CD4-positive, alpha-beta T cell (primary cell): Measurements from ENCODE around the gene ANO9. TPM values are rescaled to one million over a fixed set of nuclear protein-coding genes. Genes with fewer than 3 reads are reported as not detected.

Experiments
- ATAC-seq: fragments of 200-7000 bp; cut with Tn5 transposase; one replicate; pipeline ENCODE4 v1.10.0; 2022; ENCODE audit warnings: mild to moderate bottlenecking; ENCODE audit not compliant: poor library complexity
- CTCF ChIA-PET: fragments of 350-600 bp; sonication (Branson Sonifier 250); formaldehyde crosslinking; loops from one replicate; lab custom pipeline; 2021; ENCODE audit warnings: antibody characterized with exemption, inconsistent platforms; lab: Charles Lee
- POLR2A ChIA-PET: fragments of 350-600 bp; sonication (Branson Sonifier 250); formaldehyde crosslinking; loops from one replicate; lab custom pipeline; 2021; ENCODE audit warnings: antibody characterized with exemption, inconsistent platforms; lab: Charles Lee
- DNase-seq, 14 experiments: peaks; one replicate each; pipeline ENCODE4 v3.0.0-alpha.2; 2013 to 2020; ENCODE audit warnings: mixed read lengths in 2 of 14
- H3K27ac ChIP-seq, 2 donors: one replicate each; pipeline versions ENCODE4 v1.5.1 to v1.7.0; 2013; ENCODE audit warnings: low read length in 2 of 2, low read depth in 1 of 2, mild to moderate bottlenecking in 1 of 2
- H3K27me3 ChIP-seq, 2 experiments: 1 replicate in 1 of 2; 2 replicates in 1 of 2; pipeline versions ENCODE4 v1.6.1 to v1.7.0; 2013; ENCODE audit warnings: low read length in 2 of 2, control low read depth in 1 of 2, mild to moderate bottlenecking in 1 of 2, moderate library complexity in 1 of 2; ENCODE audit not compliant: insufficient read depth in 2 of 2, control insufficient read depth in 1 of 2
- H3K36me3 ChIP-seq: one replicate; pipeline ENCODE4 v1.6.1; 2013; ENCODE audit warnings: low read length, control low read depth; ENCODE audit not compliant: insufficient read depth
- H3K4me1 ChIP-seq: one replicate; pipeline ENCODE4 v1.6.1; 2013; ENCODE audit warnings: low read length, control low read depth; ENCODE audit not compliant: insufficient read depth
- H3K4me3 ChIP-seq: one replicate; pipeline ENCODE4 v1.5.1; 2013; ENCODE audit warnings: mild to moderate bottlenecking, low read length, moderate library complexity
- H3K9me3 ChIP-seq, 2 experiments: 1 replicate in 1 of 2; 2 replicates in 1 of 2; pipeline versions ENCODE4 v1.6.1 to v1.7.0; 2013; ENCODE audit warnings: low read length in 2 of 2, mild to moderate bottlenecking in 2 of 2, control low read depth in 1 of 2, moderate library complexity in 1 of 2; ENCODE audit not compliant: control insufficient read depth in 1 of 2, insufficient read depth in 1 of 2
- H3K27ac Mint-ChIP-seq: one replicate; pipeline ENCODE4 v1.8.0; 2020; ENCODE audit warnings: mixed read lengths
- H3K27me3 Mint-ChIP-seq: one replicate; pipeline ENCODE4 v1.8.0; 2021; ENCODE audit warnings: mixed read lengths
- H3K36me3 Mint-ChIP-seq: one replicate; pipeline ENCODE4 v1.8.0; 2021; ENCODE audit warnings: low read depth, mixed read lengths
- H3K4me1 Mint-ChIP-seq: one replicate; pipeline ENCODE4 v1.8.0; 2021; ENCODE audit warnings: low read depth, mixed read lengths
- H3K4me3 Mint-ChIP-seq: one replicate; pipeline ENCODE4 v1.8.0; 2020; ENCODE audit warnings: mild to moderate bottlenecking, mixed read lengths
- H3K9me3 Mint-ChIP-seq: one replicate; pipeline ENCODE4 v1.8.0; 2020; ENCODE audit warnings: mixed read lengths
- intact Hi-C, 2 experiments: fragments of 100-400 bp; cut with DNase I in 1 of 2; cut with micrococcal nuclease in 1 of 2; formaldehyde crosslinking; loops; one replicate each; pipeline versions ENCODE4 v1.15.1 to v1.9.0; 2023 to 2025; cut with DNase I, micrococcal nuclease
- total RNA-seq, 174 experiments: library from RNA in 2 of 174; stranded (reverse) in 2 of 174; gene quantifications; one replicate each; pipeline ENCODE4 v1.2.3 and lab custom pipeline; 2021 to 2026
- TF ChIP-seq, protein P1 (sequence below): fragments of 200-600 bp; IDR thresholded peaks from one replicate; pipeline ENCODE4 v1.8.0; 2022; ENCODE audit warnings: antibody characterized with exemption, mild to moderate bottlenecking

Gene ANO9
- total RNA-seq, 2 experiments from 2014 or later: 109 to 114 TPM

DNA sequence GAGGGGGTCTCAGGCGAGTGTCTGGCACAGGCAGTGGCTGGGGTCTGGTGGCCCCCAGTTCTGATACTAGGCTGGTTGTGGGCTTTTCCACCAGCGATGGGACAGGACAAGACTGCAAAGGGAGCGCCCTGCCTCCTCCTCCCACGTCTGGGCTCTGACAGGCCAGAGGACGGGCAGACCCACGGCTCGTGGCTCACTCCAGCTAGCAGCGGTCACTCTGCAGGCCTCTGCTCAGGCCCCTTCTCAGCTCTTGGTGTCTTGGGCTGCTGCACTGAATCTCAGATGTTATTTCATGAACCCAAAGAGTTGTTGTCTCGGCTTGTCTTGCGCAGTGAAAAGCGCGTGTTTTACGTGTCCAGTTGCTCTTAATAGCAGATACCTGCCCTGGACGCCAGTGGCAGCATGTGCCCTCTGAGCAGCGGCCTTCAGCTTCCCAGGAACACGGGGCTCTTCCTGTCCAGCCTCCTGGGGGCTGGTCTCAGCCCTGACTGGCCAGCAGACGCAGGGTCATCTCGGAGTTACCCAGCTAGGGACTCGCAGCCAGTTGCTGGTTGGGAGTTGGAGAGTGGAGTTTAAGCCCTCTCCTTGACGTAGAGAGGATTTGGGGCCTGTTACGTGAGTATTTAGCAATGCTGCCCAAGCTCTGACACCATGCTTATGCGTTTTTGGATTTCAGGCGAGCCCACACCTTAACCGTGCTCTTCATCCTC is 17.9 kb upstream of the ANO9 start:
- CTCF ChIA-PET: no interaction called here
- Histone ChIP-seq H3K9me3 (no peaks in the 10 kb centered on the region), H3K4me3 (no peak overlapping the region), H3K27ac (no peak overlapping the region), H3K36me3 (peaks cover 6% of the 10 kb centered on the region), H3K27me3 (no peaks in the 10 kb centered on the region), H3K4me1 (peaks cover 29% of the 10 kb centered on the region)
- Mint-ChIP-seq H3K9me3 (no peaks in the 10 kb centered on the region), H3K36me3 (peaks cover 14% of the 10 kb centered on the region), H3K27ac (no peak overlapping the region), H3K27me3 (no peaks in the 10 kb centered on the region), H3K4me3 (no peak overlapping the region), H3K4me1 (peaks cover 23% of the 10 kb centered on the region)
- ATAC-seq (no peak), DNase-seq (no peak)
- POLR2A ChIA-PET: no interaction called here
- TF ChIP-seq, protein P1, sequence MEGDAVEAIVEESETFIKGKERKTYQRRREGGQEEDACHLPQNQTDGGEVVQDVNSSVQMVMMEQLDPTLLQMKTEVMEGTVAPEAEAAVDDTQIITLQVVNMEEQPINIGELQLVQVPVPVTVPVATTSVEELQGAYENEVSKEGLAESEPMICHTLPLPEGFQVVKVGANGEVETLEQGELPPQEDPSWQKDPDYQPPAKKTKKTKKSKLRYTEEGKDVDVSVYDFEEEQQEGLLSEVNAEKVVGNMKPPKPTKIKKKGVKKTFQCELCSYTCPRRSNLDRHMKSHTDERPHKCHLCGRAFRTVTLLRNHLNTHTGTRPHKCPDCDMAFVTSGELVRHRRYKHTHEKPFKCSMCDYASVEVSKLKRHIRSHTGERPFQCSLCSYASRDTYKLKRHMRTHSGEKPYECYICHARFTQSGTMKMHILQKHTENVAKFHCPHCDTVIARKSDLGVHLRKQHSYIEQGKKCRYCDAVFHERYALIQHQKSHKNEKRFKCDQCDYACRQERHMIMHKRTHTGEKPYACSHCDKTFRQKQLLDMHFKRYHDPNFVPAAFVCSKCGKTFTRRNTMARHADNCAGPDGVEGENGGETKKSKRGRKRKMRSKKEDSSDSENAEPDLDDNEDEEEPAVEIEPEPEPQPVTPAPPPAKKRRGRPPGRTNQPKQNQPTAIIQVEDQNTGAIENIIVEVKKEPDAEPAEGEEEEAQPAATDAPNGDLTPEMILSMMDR: no peak
- intact Hi-C loops: loop anchor here in 1 of 2 experiments (10.0 kb wide), 1 partner anchor 45 kb away; the partner anchor contains the start of gene RNH1

DNA sequence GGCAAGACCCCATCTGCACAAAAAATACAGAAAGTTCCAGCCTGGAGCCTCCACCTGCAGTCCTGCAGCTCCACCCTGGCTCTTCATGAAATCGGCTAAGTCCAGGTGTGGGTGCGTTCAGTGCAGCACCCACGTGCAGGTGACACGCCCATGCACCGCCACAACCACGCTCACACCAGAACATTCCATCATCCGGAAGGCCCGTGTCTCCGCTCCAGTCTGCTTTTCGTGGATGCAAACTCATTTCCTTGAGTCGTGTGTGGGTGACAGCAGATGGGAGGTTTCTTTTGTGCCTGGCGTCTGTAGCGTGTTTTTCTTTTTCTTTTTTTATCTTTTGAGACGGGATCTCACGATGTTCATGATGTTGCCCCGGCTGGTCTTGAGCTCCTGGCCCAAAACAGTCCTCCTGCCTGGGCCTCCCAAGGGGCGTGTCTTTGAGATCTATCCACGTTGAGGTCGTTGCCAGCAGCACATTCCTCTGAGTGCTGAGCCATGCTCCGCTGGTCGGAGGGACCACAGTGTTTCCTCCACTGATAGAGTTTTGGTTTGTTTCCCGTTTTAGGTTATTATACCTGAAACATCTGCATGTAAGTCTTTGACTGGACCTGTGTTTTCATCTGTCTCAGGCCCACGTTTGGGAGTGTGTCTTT is 15.4 kb upstream of the ANO9 start:
- Mint-ChIP-seq H3K4me1 (peaks cover 23% of the 10 kb centered on the region), H3K27ac (peak overlapping the region; percentile 92), H3K4me3 (peak overlapping the region; percentile 79), H3K36me3 (peaks cover 28% of the 10 kb centered on the region), H3K9me3 (no peaks in the 10 kb centered on the region), H3K27me3 (no peaks in the 10 kb centered on the region)
- POLR2A ChIA-PET: interaction anchor here (0.6 to 1.3 kb wide), 5 partner anchors 42 to 250 kb away, joined by 3 to 4 read pairs (median 3); partner anchors contain the start of genes BET1L, RIC8A and SIGIRR
- peak; percentile 64 for ATAC-seq
- no peaks in the 10 kb centered on the region for H3K27me3 ChIP-seq
- peaks cover 20% of the 10 kb centered on the region for H3K36me3 ChIP-seq
- H3K4me1 ChIP-seq: peaks cover 29% of the 10 kb centered on the region
- TF ChIP-seq, protein P1: no peak
- intact Hi-C loops: loop anchor here in 1 of 2 experiments (10.0 kb wide), 1 partner anchor 48 kb away; the partner anchor contains the start of gene RNH1
- peak in 5 of 14 experiments; percentile 23 to 53 (median 38) for DNase-seq
- H3K27ac ChIP-seq: no peak overlapping the region
- no peaks in the 10 kb centered on the region for H3K9me3 ChIP-seq
- peak overlapping the region; percentile 9 for H3K4me3 ChIP-seq
- CTCF ChIA-PET: interaction anchor here (1.0 kb wide), 1 partner anchor 207 kb away, joined by 3 read pairs; no protein-coding TSS in a partner anchor

DNA sequence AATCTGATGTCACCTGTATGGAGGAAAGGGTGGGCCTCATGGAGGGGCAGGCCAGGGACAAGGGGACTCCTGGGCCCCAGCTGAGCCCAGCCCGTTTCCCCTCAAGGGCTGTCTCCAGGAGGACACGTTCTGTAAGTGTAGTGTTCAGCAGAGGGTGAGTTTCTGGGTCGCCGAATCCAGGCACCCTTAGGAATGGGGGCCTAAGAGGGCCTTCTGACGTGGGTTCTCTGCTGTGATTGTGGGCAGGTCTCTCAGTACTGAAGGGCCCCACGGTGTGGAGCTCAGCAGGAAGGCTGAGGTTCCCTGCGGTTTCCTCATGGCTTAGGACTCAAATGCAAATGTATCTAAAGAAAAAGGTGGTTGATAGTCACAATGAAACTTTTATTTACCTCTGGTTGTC is 14.7 kb upstream of the ANO9 start:
- intact Hi-C loops: loop anchor here in 1 of 2 experiments (10.0 kb wide), 1 partner anchor 48 kb away; the partner anchor contains the start of gene RNH1
- ChIA-PET CTCF (interaction anchor here (1.0 kb wide), 1 partner anchor 206 kb away, joined by 3 read pairs; no protein-coding TSS in a partner anchor), POLR2A (interaction anchor here (0.7 to 1.3 kb wide), 4 partner anchors 42 to 249 kb away, joined by 3 read pairs; partner anchors contain the start of genes BET1L, RIC8A and SIGIRR)
- Histone ChIP-seq H3K9me3 (no peaks in the 10 kb centered on the region), H3K4me1 (peaks cover 31% of the 10 kb centered on the region), H3K27me3 (no peaks in the 10 kb centered on the region), H3K4me3 (peak overlapping the region; percentile 9), H3K27ac (no peak overlapping the region), H3K36me3 (peaks cover 23% of the 10 kb centered on the region)
- ATAC-seq (peak; percentile 95), DNase-seq (peak in 7 of 14 experiments; percentile 16 to 75 (median 55))
- TF ChIP-seq, protein P1: no peak
- peak overlapping the region; percentile 79 for H3K4me3 Mint-ChIP-seq
- peaks cover 28% of the 10 kb centered on the region for H3K36me3 Mint-ChIP-seq
- peak overlapping the region; percentile 92 for H3K27ac Mint-ChIP-seq
- peaks cover 26% of the 10 kb centered on the region for H3K4me1 Mint-ChIP-seq
- H3K9me3 Mint-ChIP-seq: no peaks in the 10 kb centered on the region
- no peaks in the 10 kb centered on the region for H3K27me3 Mint-ChIP-seq
